Sciatic nerve (tissue), 2 donors: Measurements from ENCODE around the gene RHEB. TPM values are rescaled to one million over a fixed set of nuclear protein-coding genes. Genes with fewer than 3 reads are reported as not detected.
A peak's percentile ranks its signal among the peaks of the same experiment; 100 is the strongest.

Experiments used
- ATAC-seq: fragments of 200-7000 bp; cut with Tn5 transposase; one replicate; pipeline ENCODE4 v1.9.1; 2020; ENCODE audit warnings: mild to moderate bottlenecking, moderate library complexity
- DNase-seq: peaks from one replicate; pipeline ENCODE4 v3.0.0-alpha.2; 2020; ENCODE audit warnings: low spot score
- intact Hi-C: fragments of 100-400 bp; cut with DNase I; formaldehyde crosslinking; loops from one replicate; pipeline ENCODE4 v1.14.2; 2022
- total RNA-seq: library from RNA; stranded (reverse); fragmentation: NEBNext Ultra II Directional; extraction: Animal tissue kit (Norgen Biotek cat#: 25700); gene quantifications from one replicate; pipeline ENCODE4 v1.2.1, GENCODE V29; 2021
- donor health status: DM: no; HTN: no; CAD: no.
- donor health status: DM: no; HTN: no; CAD: no.

Gene RHEB
- total RNA-seq, 1 donor from 2014 or later, result 113 TPM

- ATAC-seq (peak; percentile 11), DNase-seq (peak; percentile 64)
- intact Hi-C loops, result no loop called here
These were observed 79.6 kb downstream of the RHEB start, which contains the start of gene CRYGN for GRCh38 chr7:151439855-151440798. CRYGN (minus strand) TSS chr7:151440141; CDS start chr7:151439917, 224 bp downstream.

- no peak for ATAC-seq
- intact Hi-C loops, result no loop called here
- peak; percentile 53 for DNase-seq
These were observed 80.7 kb downstream of the RHEB start for GRCh38 chr7:151438864-151439601.

- intact Hi-C loops, result no loop called here
- ATAC-seq (no peak), DNase-seq (peak; percentile 40)
These were observed 81.7 kb downstream of the RHEB start for GRCh38 chr7:151437866-151438516.

GRCh38 chr7:151437159-151437553, 82.5 kb downstream of the RHEB start:
- ATAC-seq, result no peak
- intact Hi-C loops, result no loop called here
- no peak for DNase-seq

- peak; percentile 52 for ATAC-seq
- intact Hi-C loops, result no loop called here
These were observed 83.1 kb downstream of the RHEB start for GRCh38 chr7:151436446-151437158.

GRCh38 chr7:151435971-151436370, 83.7 kb downstream of the RHEB start:
- DNase-seq (no peak), ATAC-seq (no peak)
- intact Hi-C loops, result no loop called here

More at GRCh38 chr7:151436446-151437158, 83.1 kb downstream of the RHEB start:
- DNase-seq, result no peak

- no peak for DNase-seq
- intact Hi-C loops, result no loop called here
- ATAC-seq, result no peak
These were observed 84.4 kb downstream of the RHEB start for GRCh38 chr7:151435103-151435916.

- no peak for DNase-seq
- ATAC-seq, result no peak
- intact Hi-C loops, result no loop called here
These were observed 85.1 kb downstream of the RHEB start for GRCh38 chr7:151434549-151434948.

- DNase-seq, result no peak
- ATAC-seq, result no peak
- intact Hi-C loops, result no loop called here
These were observed 85.8 kb downstream of the RHEB start for GRCh38 chr7:151433721-151434400.

GRCh38 chr7:151432658-151433521, 86.8 kb downstream of the RHEB start:
- intact Hi-C loops, result no loop called here
- ATAC-seq (no peak), DNase-seq (peak; percentile 52)

- intact Hi-C loops, result no loop called here
- ATAC-seq, result no peak
- no peak for DNase-seq
These were observed 87.9 kb downstream of the RHEB start for GRCh38 chr7:151431768-151432311.

GRCh38 chr7:151431281-151431767, 88.4 kb downstream of the RHEB start:
- intact Hi-C loops, result no loop called here
- DNase-seq (no peak), ATAC-seq (no peak)

- DNase-seq (no peak), ATAC-seq (no peak)
- intact Hi-C loops, result no loop called here
These were observed 89.1 kb downstream of the RHEB start for GRCh38 chr7:151430391-151431205.

GRCh38 chr7:151429560-151430331, 89.9 kb downstream of the RHEB start:
- intact Hi-C loops, result no loop called here
- DNase-seq, result no peak
- ATAC-seq, result no peak

GRCh38 chr7:151429237-151429559, 90.5 kb downstream of the RHEB start:
- DNase-seq (no peak), ATAC-seq (no peak)
- intact Hi-C loops, result no loop called here
